Lower lobe of right lung (tissue), 2 donors: ENCODE results near the gene AQP10. TPM values are rescaled to one million over a fixed set of nuclear protein-coding genes. Genes with fewer than 3 reads are reported as not detected.

ENCODE experiments used
- ATAC-seq, 2 donors: fragments of 200-7000 bp; cut with Tn5 transposase; one replicate each; pipeline ENCODE4 v1.9.1; 2020 to 2022; ENCODE audit warnings: mild to moderate bottlenecking in 2 of 2, moderate library complexity in 2 of 2
- DNase-seq: peaks from one replicate; pipeline ENCODE4 v3.0.0-alpha.2; 2020
- H3K27ac ChIP-seq: fragments of 200-600 bp; one replicate; pipeline ENCODE4 v1.8.0; 2022
- H3K27me3 ChIP-seq: fragments of 200-600 bp; one replicate; pipeline ENCODE4 v1.8.0; 2022; ENCODE audit warnings: low read depth
- H3K36me3 ChIP-seq: fragments of 200-600 bp; one replicate; pipeline ENCODE4 v1.8.0; 2022; ENCODE audit warnings: mild to moderate bottlenecking
- H3K4me1 ChIP-seq: fragments of 200-600 bp; one replicate; pipeline ENCODE4 v1.8.0; 2022
- H3K4me3 ChIP-seq: fragments of 200-600 bp; one replicate; pipeline ENCODE4 v1.8.0; 2022; ENCODE audit warnings: mild to moderate bottlenecking
- H3K9me3 ChIP-seq: fragments of 200-600 bp; one replicate; pipeline ENCODE4 v1.8.0; 2022
- CTCF ChIP-seq: fragments of 200-600 bp; IDR thresholded peaks from one replicate; pipeline ENCODE4 v1.8.0; 2022; ENCODE audit warnings: antibody characterized with exemption, mild to moderate bottlenecking
- intact Hi-C: fragments of 100-400 bp; cut with DNase I; formaldehyde crosslinking; loops from one replicate; pipeline ENCODE4 v1.11.0; 2022
- total RNA-seq: library from RNA; stranded (reverse); fragmentation: NEBNext Ultra II Directional; extraction: Animal tissue kit (Norgen Biotek cat#: 25700); gene quantifications from one replicate; pipeline ENCODE4 v1.2.1, GENCODE V29; 2021
- donor health status: DM: no; HTN: yes; CAD: no; lungs with severe emphysema.

The AQP10 gene
- total RNA-seq, 1 donor from 2014 or later = 0.47 TPM

GRCh38 chr1:154329152-154329521, 8.2 kb downstream of the AQP10 start:
- Histone ChIP-seq H3K4me1 (peaks cover 48% of the 10 kb centered on the region), H3K27ac (peak overlapping the region; percentile 46), H3K27me3 (no peaks in the 10 kb centered on the region), H3K4me3 (peak overlapping the region; percentile 53), H3K36me3 (peaks cover 30% of the 10 kb centered on the region), H3K9me3 (no peaks in the 10 kb centered on the region)
- intact Hi-C loops = no loop called here
- ATAC-seq (no peak), DNase-seq (no peak)
- TF ChIP-seq CTCF = no peak

- Histone ChIP-seq H3K27ac (no peak overlapping the region), H3K36me3 (peaks cover 35% of the 10 kb centered on the region), H3K9me3 (no peaks in the 10 kb centered on the region), H3K4me1 (peaks cover 47% of the 10 kb centered on the region), H3K27me3 (no peaks in the 10 kb centered on the region), H3K4me3 (peak overlapping the region; percentile 53)
- TF ChIP-seq CTCF = no peak
- DNase-seq = no peak
- intact Hi-C loops = no loop called here
- no peak for ATAC-seq
These were observed 8.7 kb downstream of the AQP10 start for GRCh38 chr1:154329551-154330131.

GRCh38 chr1:154330669-154331068, 9.8 kb downstream of the AQP10 start:
- Histone ChIP-seq H3K9me3 (no peaks in the 10 kb centered on the region), H3K27me3 (no peaks in the 10 kb centered on the region), H3K36me3 (peaks cover 35% of the 10 kb centered on the region), H3K4me1 (peaks cover 51% of the 10 kb centered on the region), H3K27ac (no peak overlapping the region), H3K4me3 (no peak overlapping the region)
- no peak for DNase-seq
- ATAC-seq = no peak
- TF ChIP-seq CTCF = no peak
- intact Hi-C loops = no loop called here

GRCh38 chr1:154334079-154335024, 13.5 kb downstream of the AQP10 start:
- Histone ChIP-seq H3K4me3 (no peak overlapping the region), H3K27me3 (no peaks in the 10 kb centered on the region), H3K27ac (peak overlapping the region; percentile 2), H3K36me3 (peaks cover 64% of the 10 kb centered on the region), H3K9me3 (no peaks in the 10 kb centered on the region), H3K4me1 (peaks cover 17% of the 10 kb centered on the region)
- no peak for DNase-seq
- TF ChIP-seq CTCF = no peak
- intact Hi-C loops = no loop called here
- peak in 1 of 2 donors; percentile 30 for ATAC-seq

- Histone ChIP-seq H3K36me3 (peaks cover 72% of the 10 kb centered on the region), H3K27ac (peak overlapping the region; percentile 2), H3K4me3 (no peak overlapping the region), H3K9me3 (no peaks in the 10 kb centered on the region), H3K4me1 (peaks cover 13% of the 10 kb centered on the region), H3K27me3 (no peaks in the 10 kb centered on the region)
- ATAC-seq = peak; percentile 89 to 93
- peak; percentile 92 for TF ChIP-seq CTCF
- intact Hi-C loops = no loop called here
- peak; percentile 94 for DNase-seq
These were observed 14.3 kb downstream of the AQP10 start for GRCh38 chr1:154335025-154335714.
